Neural cell (in vitro differentiated cells): ENCODE results near the gene PLBD2. TPM values are rescaled to one million over a fixed set of nuclear protein-coding genes. Genes with fewer than 3 reads are reported as not detected.
"Not testable (repeated sequence)": the region's sequence is repeated elsewhere in the genome, so short reads cannot be mapped to it uniquely, and the experiment has no call there.

ENCODE experiments used
- H2AFZ ChIP-seq: fragments of 200-600, 300-800 bp; sonication (generic), shearing (Covaris generic); 2 replicates; pipeline ENCODE4 v1.6.0; 2014; ENCODE audit warnings: low read depth, mild to moderate bottlenecking, antibody characterized with exemption, low read length, moderate library complexity
- H3F3A ChIP-seq: fragments of 200-600 bp; shearing (Covaris generic); 2 replicates; pipeline ENCODE4 v1.6.1; 2016; ENCODE audit warnings: mild to moderate bottlenecking, moderate library complexity, mixed read lengths, antibody characterized with exemption, low read length; ENCODE audit not compliant: insufficient read depth, poor library complexity, severe bottlenecking
- H3K27ac ChIP-seq: fragments of 200-600, 300-800 bp; sonication (generic), shearing (Covaris generic); 2 replicates; pipeline ENCODE4 v1.5.1; 2014; ENCODE audit warnings: mild to moderate bottlenecking, low read length, moderate library complexity
- H3K27me3 ChIP-seq: fragments of 300-800, 200-600 bp; sonication (generic), shearing (Covaris generic); 2 replicates; pipeline ENCODE4 v1.6.0; 2014; ENCODE audit warnings: mild to moderate bottlenecking, low read depth, low read length, moderate library complexity; ENCODE audit not compliant: insufficient read depth
- H3K36me3 ChIP-seq: fragments of 300-800, 200-600 bp; sonication (generic), shearing (Covaris generic); 2 replicates; pipeline ENCODE4 v1.5.1; 2014; ENCODE audit warnings: mild to moderate bottlenecking, antibody characterized with exemption, low read length, moderate library complexity; ENCODE audit not compliant: insufficient read depth
- H3K4me2 ChIP-seq: fragments of 300-800, 200-600 bp; sonication (generic), shearing (Covaris generic); 2 replicates; pipeline ENCODE4 v1.6.0; 2014; ENCODE audit warnings: mild to moderate bottlenecking, low read length
- H3K4me3 ChIP-seq: fragments of 300-800, 200-600 bp; sonication (generic), shearing (Covaris generic); 2 replicates; pipeline ENCODE4 v1.5.1; 2014; ENCODE audit warnings: mild to moderate bottlenecking, low read length, moderate library complexity
- H3K79me2 ChIP-seq: fragments of 200-600 bp; shearing (Covaris generic); replicated peaks from 2 replicates; pipeline ENCODE4 v1.6.0; 2014; ENCODE audit warnings: mild to moderate bottlenecking, low read length, moderate library complexity; ENCODE audit not compliant: insufficient read depth
- H3K9ac ChIP-seq: fragments of 300-800, 200-600 bp; sonication (generic), shearing (Covaris generic); 2 replicates; pipeline ENCODE4 v1.6.1; 2016; ENCODE audit warnings: mild to moderate bottlenecking, low read length, mixed read lengths
- H3K9me2 ChIP-seq: fragments of 200-600 bp; shearing (Covaris generic); 2 replicates; pipeline ENCODE4 v1.6.1; 2016; ENCODE audit warnings: mild to moderate bottlenecking, low read length, mixed read lengths; ENCODE audit not compliant: insufficient read depth
- H3K9me3 ChIP-seq: fragments of 200-600, 300-800 bp; sonication (generic), shearing (Covaris generic); 2 replicates; pipeline ENCODE4 v1.6.1; 2016; ENCODE audit warnings: mild to moderate bottlenecking, mixed run types, low read length, moderate library complexity, mixed read lengths
- H4K20me1 ChIP-seq: fragments of 200-600 bp; shearing (Covaris generic); 2 replicates; pipeline ENCODE4 v1.6.1; 2016; ENCODE audit warnings: mild to moderate bottlenecking, mixed run types; ENCODE audit not compliant: insufficient read depth
- CTCF ChIP-seq: fragments of 450-650 bp; IDR thresholded peaks from 2 replicates; pipeline ENCODE4 v1.5.1; 2014; ENCODE audit warnings: antibody characterized with exemption, mild to moderate bottlenecking, moderate library complexity; ENCODE audit not compliant: poor library complexity, severe bottlenecking
- EP300 ChIP-seq: fragments of 450-650 bp; conservative IDR thresholded peaks from 2 replicates; pipeline ENCODE4 v1.6.1; 2014; ENCODE audit warnings: antibody characterized with exemption, mild to moderate bottlenecking, moderate library complexity; ENCODE audit not compliant: poor library complexity, severe bottlenecking
- EZH2 ChIP-seq: fragments of 200-600, 300-800 bp; shearing (Covaris generic), sonication (generic); IDR thresholded peaks from 2 replicates; pipeline ENCODE4 v1.6.1; 2014; ENCODE audit warnings: antibody characterized with exemption, low read length, borderline replicate concordance, mild to moderate bottlenecking; ENCODE audit not compliant: insufficient read depth, poor library complexity, severe bottlenecking
- MXI1 ChIP-seq: fragments of 450-650 bp; conservative IDR thresholded peaks from 2 replicates; pipeline ENCODE4 v1.6.1; 2014; ENCODE audit warnings: antibody characterized with exemption, mild to moderate bottlenecking; ENCODE audit not compliant: poor library complexity, severe bottlenecking
- POLR2AphosphoS5 ChIP-seq: IDR thresholded peaks from 2 replicates; pipeline ENCODE4 v1.6.1; 2012
- RAD21 ChIP-seq: fragments of 450-650 bp; conservative IDR thresholded peaks from 2 replicates; pipeline ENCODE4 v1.6.1; 2014; ENCODE audit warnings: antibody characterized with exemption, mild to moderate bottlenecking, moderate library complexity
- REST ChIP-seq: IDR thresholded peaks from 2 replicates; pipeline ENCODE4 v1.6.1; 2012; ENCODE audit warnings: borderline replicate concordance
- SMC3 ChIP-seq: fragments of 450-650 bp; conservative IDR thresholded peaks from 2 replicates; pipeline ENCODE4 v1.6.1; 2014; ENCODE audit warnings: antibody characterized with exemption, mild to moderate bottlenecking, moderate library complexity; ENCODE audit not compliant: poor library complexity
- TAF1 ChIP-seq: IDR thresholded peaks from 2 replicates; pipeline ENCODE4 v1.6.1; 2012; ENCODE audit warnings: low read depth
- polyA plus RNA-seq: library from polyadenylated mRNA; depleted of rRNA; stranded (reverse); fragments of >200 nt; gene quantifications from 2 replicates; pipeline ENCODE4 v1.2.3, GENCODE V29; 2014

Gene PLBD2
- polyA plus RNA-seq, 1 donor from 2014 or later: 4.8 TPM

DNA sequence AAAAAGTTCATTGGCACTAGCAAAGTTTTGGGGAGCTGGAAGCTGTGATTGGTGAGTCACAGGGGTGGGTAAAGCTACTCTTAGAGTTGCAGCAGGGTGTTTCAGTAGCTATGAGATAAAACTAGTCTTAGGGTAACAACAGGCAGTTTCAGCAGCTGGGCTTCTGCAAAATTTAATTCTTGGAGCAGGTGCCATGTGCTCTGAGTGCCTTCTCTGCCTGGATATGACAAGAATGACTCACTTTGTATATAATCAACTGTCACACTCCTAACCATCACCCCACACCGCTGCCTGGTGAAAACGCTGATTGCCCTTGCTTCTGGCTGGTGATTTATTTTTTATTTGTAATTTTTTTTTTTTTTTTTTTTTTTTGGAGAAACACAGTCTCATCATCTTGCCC, 10.5 kb upstream of the PLBD2 start:
- TF ChIP-seq RAD21: no peak
- no peak for TF ChIP-seq MXI1
- no peak for TF ChIP-seq POLR2AphosphoS5

GRCh38 chr12:113348849-113349536, 9.4 kb upstream of the PLBD2 start:
- TF ChIP-seq CTCF (no peak), SMC3 (no peak), POLR2AphosphoS5 (no peak), EZH2 (no peak), MXI1 (no peak)
- no peaks in the 10 kb centered on the region for H3F3A ChIP-seq
- H3K9ac ChIP-seq: no peak overlapping the region
- no peak overlapping the region for H2AFZ ChIP-seq
- H3K4me2 ChIP-seq: no peak overlapping the region
- H4K20me1 ChIP-seq: no peaks in the 10 kb centered on the region
- no peaks in the 10 kb centered on the region for H3K79me2 ChIP-seq
- H3K27ac ChIP-seq: no peak overlapping the region
- H3K4me3 ChIP-seq: no peak overlapping the region
- no peaks in the 10 kb centered on the region for H3K36me3 ChIP-seq
- H3K9me2 ChIP-seq: no peaks in the 10 kb centered on the region
- H3K27me3 ChIP-seq: no peaks in the 10 kb centered on the region
- H3K9me3 ChIP-seq: no peaks in the 10 kb centered on the region

More for the DNA sequence above, 10.5 kb upstream of the PLBD2 start:
- H2AFZ ChIP-seq: no peak overlapping the region
- no peaks in the 10 kb centered on the region for H3K9me3 ChIP-seq
- no peaks in the 10 kb centered on the region for H3K27me3 ChIP-seq
- no peaks in the 10 kb centered on the region for H3K9me2 ChIP-seq
- no peak overlapping the region for H3K4me2 ChIP-seq
- H3F3A ChIP-seq: no peaks in the 10 kb centered on the region
- H3K36me3 ChIP-seq: no peaks in the 10 kb centered on the region
- no peaks in the 10 kb centered on the region for H4K20me1 ChIP-seq
- no peak overlapping the region for H3K27ac ChIP-seq
- no peak overlapping the region for H3K4me3 ChIP-seq
- H3K79me2 ChIP-seq: no peaks in the 10 kb centered on the region
- no peak overlapping the region for H3K9ac ChIP-seq

DNA sequence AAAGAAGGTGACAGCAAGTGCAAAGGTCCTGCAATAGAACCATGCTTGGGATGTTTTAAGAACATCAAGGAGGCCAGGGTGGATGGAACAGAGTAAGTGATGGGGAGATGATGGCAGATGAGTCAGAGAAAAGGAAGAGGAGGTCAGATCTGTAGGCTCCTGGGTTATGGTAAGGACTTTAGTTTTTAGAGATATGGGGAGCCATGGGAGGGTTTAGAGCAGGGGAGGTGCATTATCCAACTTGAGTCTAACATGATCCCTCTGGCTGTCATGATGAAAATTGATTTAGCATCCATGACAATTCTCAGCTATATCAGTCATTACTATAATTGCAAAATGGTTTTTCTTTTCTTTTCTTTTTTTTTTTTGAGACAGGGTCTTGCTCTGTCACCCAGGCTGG, 7.3 kb upstream of the PLBD2 start:
- no peak overlapping the region for H3K27ac ChIP-seq
- H3K9me2 ChIP-seq: no peaks in the 10 kb centered on the region
- no peak overlapping the region for H3K4me2 ChIP-seq
- no peaks in the 10 kb centered on the region for H3K27me3 ChIP-seq
- no peak overlapping the region for H3K9ac ChIP-seq
- no peak overlapping the region for H3K4me3 ChIP-seq
- H3K9me3 ChIP-seq: no peaks in the 10 kb centered on the region
- no peak overlapping the region for H2AFZ ChIP-seq
- H3F3A ChIP-seq: no peaks in the 10 kb centered on the region
- no peaks in the 10 kb centered on the region for H3K79me2 ChIP-seq
- TF ChIP-seq TAF1 (no peak), MXI1 (no peak), EP300 (no peak), SMC3 (no peak), REST (no peak), CTCF (no peak), POLR2AphosphoS5 (no peak), EZH2 (no peak), RAD21 (no peak)
- H3K36me3 ChIP-seq: no peaks in the 10 kb centered on the region
- H4K20me1 ChIP-seq: no peaks in the 10 kb centered on the region

GRCh38 chr12:113354192-113354591, 4.2 kb upstream of the PLBD2 start:
- H3K27ac ChIP-seq, H3K9ac ChIP-seq, H2AFZ ChIP-seq, H3K27me3 ChIP-seq, H3K4me2 ChIP-seq, H4K20me1 ChIP-seq, H3K9me3 ChIP-seq, H3K4me3 ChIP-seq, H3F3A ChIP-seq, H3K36me3 ChIP-seq, H3K9me2 ChIP-seq, H3K79me2 ChIP-seq: not testable (repeated sequence)
